Endothelial cell of umbilical vein (primary cell): ENCODE data around the gene CLDND1. TPM values are rescaled to one million over a fixed set of nuclear protein-coding genes. Genes with fewer than 3 reads are reported as not detected.

Experiments
- BruUV-seq: library from RNA; stranded (reverse); fragments of 400-500 nt; replicated peaks from 2 replicates; lab custom pipeline; 2021; lab: Mats Ljungman, UMichigan
- CTCF ChIA-PET: fragments of 300-600, 350-600 bp; sonication (Branson Sonifier 250); formaldehyde crosslinking; loops from one replicate; lab custom pipeline; 2021; ENCODE audit warnings: antibody characterized with exemption, inconsistent platforms; lab: Charles Lee
- POLR2A ChIA-PET: fragments of 300-600, 350-600 bp; sonication (Branson Sonifier 250); formaldehyde crosslinking; loops from one replicate; lab custom pipeline; 2021; ENCODE audit warnings: antibody characterized with exemption, inconsistent platforms; lab: Charles Lee
- DNase-seq: peaks from one replicate; pipeline ENCODE4 v3.0.0-alpha.2; 2011; ENCODE audit warnings: low read depth, low spot score
- FAIRE-seq: peaks from 2 replicates; lab custom pipeline; 2011; peaks lifted over from hg19 to GRCh38; lab: Jason Lieb, UNC
- H2AFZ ChIP-seq: 2 replicates; pipeline ENCODE4 v1.6.0; 2012; ENCODE audit warnings: low read depth, low read length, control low read depth, inconsistent platforms
- H3K27ac ChIP-seq: 2 replicates; pipeline ENCODE4 v1.5.1; 2011; ENCODE audit warnings: low read depth, mild to moderate bottlenecking, control low read depth, low read length, moderate library complexity; ENCODE audit not compliant: insufficient read depth
- H3K27me3 ChIP-seq, 2 experiments: 2 replicates each; pipeline versions ENCODE4 v1.6.0 to v1.6.1; 2011; ENCODE audit warnings: low read length in 2 of 2, mixed read lengths in 1 of 2; ENCODE audit not compliant: control insufficient read depth in 2 of 2, insufficient read depth in 2 of 2
- H3K36me3 ChIP-seq, 2 experiments: 2 replicates in 1 of 2; 3 replicates in 1 of 2; pipeline ENCODE4 v1.5.1; 2011; ENCODE audit warnings: low read length in 2 of 2, mild to moderate bottlenecking in 1 of 2, moderate library complexity in 1 of 2; ENCODE audit not compliant: control insufficient read depth in 2 of 2, insufficient read depth in 2 of 2; ENCODE audit errors: extremely low read depth in 1 of 2
- H3K4me1 ChIP-seq: 3 replicates; pipeline ENCODE4 v1.5.1; 2011; ENCODE audit warnings: mild to moderate bottlenecking, low read length; ENCODE audit not compliant: control insufficient read depth, insufficient read depth; ENCODE audit errors: extremely low read depth
- H3K4me2 ChIP-seq: 2 replicates; pipeline ENCODE4 v1.6.1; 2011; ENCODE audit warnings: low read length, control low read depth, mixed read lengths; ENCODE audit not compliant: insufficient read depth
- H3K4me3 ChIP-seq, 3 experiments: fragments of 200-600 bp in 1 of 3; sonication (generic), shearing (Covaris generic) in 1 of 3; replicated peaks in 1 of 3; 2 replicates each; pipeline ENCODE4 v1.5.1; 2011 to 2016; ENCODE audit warnings: control low read depth in 3 of 3, low read length in 3 of 3, mild to moderate bottlenecking in 2 of 3, inconsistent platforms in 1 of 3, low read depth in 1 of 3, moderate library complexity in 1 of 3; ENCODE audit not compliant: insufficient read depth in 1 of 3
- H3K79me2 ChIP-seq: 2 replicates; pipeline ENCODE4 v1.6.0; 2012; ENCODE audit warnings: low read length, inconsistent platforms; ENCODE audit not compliant: control insufficient read depth, insufficient read depth
- H3K9ac ChIP-seq: replicated peaks from 2 replicates; pipeline ENCODE3; 2011; ENCODE audit warnings: low read length, control low read depth; ENCODE audit not compliant: insufficient read depth; ENCODE audit errors: extremely low read depth
- H3K9me1 ChIP-seq: replicated peaks from 3 replicates; pipeline ENCODE4 v1.6.0; 2011; ENCODE audit warnings: mild to moderate bottlenecking, low read length; ENCODE audit not compliant: control insufficient read depth, insufficient read depth; ENCODE audit errors: extremely low read depth
- H3K9me3 ChIP-seq: replicated peaks from 2 replicates; pipeline ENCODE4 v1.5.1; 2012; ENCODE audit warnings: low read length, inconsistent platforms; ENCODE audit not compliant: control insufficient read depth, insufficient read depth
- H4K20me1 ChIP-seq: replicated peaks from 2 replicates; pipeline ENCODE3; 2011; ENCODE audit warnings: mild to moderate bottlenecking, low read length; ENCODE audit not compliant: control insufficient read depth, insufficient read depth; ENCODE audit errors: extremely low read depth
- CTCF ChIP-seq, 2 donors: IDR thresholded peaks; 1 replicate in 1 of 2; 2 replicates in 1 of 2; pipeline ENCODE4 v1.5.1; 2011; ENCODE audit warnings: low read length in 2 of 2, mild to moderate bottlenecking in 2 of 2, moderate library complexity in 2 of 2, control low read depth in 1 of 2, inconsistent platforms in 1 of 2, low read depth in 1 of 2; ENCODE audit not compliant: insufficient read depth in 1 of 2; ENCODE audit errors: extremely low read depth in 1 of 2
- EZH2 ChIP-seq: IDR thresholded peaks from 2 replicates; pipeline ENCODE4 v1.6.1; 2012; ENCODE audit warnings: borderline replicate concordance, low read depth, mild to moderate bottlenecking, moderate library complexity, low read length, inconsistent platforms; ENCODE audit not compliant: severe bottlenecking
- FOS ChIP-seq: IDR thresholded peaks from 2 replicates; pipeline ENCODE4 v1.6.1; 2011; ENCODE audit warnings: mild to moderate bottlenecking, low read length, moderate library complexity, borderline replicate concordance; ENCODE audit not compliant: insufficient read depth
- GATA2 ChIP-seq: IDR thresholded peaks from 2 replicates; pipeline ENCODE4 v1.7.0; 2011; ENCODE audit warnings: low read depth, mild to moderate bottlenecking, moderate library complexity, mixed read lengths, low read length; ENCODE audit not compliant: insufficient read length, insufficient read depth
- JUN ChIP-seq: IDR thresholded peaks from 2 replicates; pipeline ENCODE4 v1.6.1; 2011; ENCODE audit warnings: borderline replicate concordance, low read depth; ENCODE audit not compliant: insufficient read length, insufficient read depth
- MAX ChIP-seq: IDR thresholded peaks from 2 replicates; pipeline ENCODE4 v1.6.1; 2011; ENCODE audit not compliant: insufficient read depth, insufficient read length
- MYC ChIP-seq: IDR thresholded peaks from one replicate; pipeline ENCODE4 v1.6.1; 2011; ENCODE audit warnings: mild to moderate bottlenecking, low read depth, low read length
- POLR2A ChIP-seq: IDR thresholded peaks from 2 replicates; pipeline ENCODE4 v1.6.1; 2012; ENCODE audit warnings: low read depth, mild to moderate bottlenecking, control low read depth, low read length
- POLR2AphosphoS5 ChIP-seq: IDR thresholded peaks from 2 replicates; pipeline ENCODE4 v1.6.1; 2012; ENCODE audit warnings: low read depth, mild to moderate bottlenecking, control low read depth, low read length, moderate library complexity; ENCODE audit not compliant: insufficient read depth
- dilution Hi-C: fragments of 300-500 bp; cut with MboI; formaldehyde crosslinking; loops from one replicate; pipeline ENCODE4 v1.15.0; 2019; ENCODE audit warnings: low sequenced_read_pairs; ENCODE audit not compliant: extremely low pct_ligation_motif_present
- intact Hi-C: fragments of 100-400 bp; cut with micrococcal nuclease; formaldehyde crosslinking; loops from one replicate; pipeline ENCODE4 v1.10.0; 2022
- polyA plus RNA-seq, 4 experiments: library from polyadenylated mRNA; depleted of rRNA in 3 of 4; stranded (reverse) in 3 of 4; unstranded in 1 of 4; fragments of >200 nt; gene quantifications; 2 replicates each; pipeline versions ENCODE4 v1.2.1 to v1.2.3, GENCODE V29; 2011 to 2012; ENCODE audit warnings: missing spikeins in 1 of 4
- total RNA-seq: library from RNA; stranded (reverse); gene quantifications from 2 replicates; pipeline ENCODE4 v1.2.3, GENCODE V29; 2021

The CLDND1 gene
- total and polyA plus RNA-seq, 2 donors (not counting 3 experiments of a cell fraction or from before 2014, with no cell fraction given) = 101 to 214 TPM

GRCh38 chr3:98540346-98540745 is 17.6 kb upstream of the CLDND1 start:
- peaks cover 8 to 14% of the 10 kb centered on the region in 2 experiments for H3K27me3 ChIP-seq
- DNase-seq = no peak
- no peaks in the 10 kb centered on the region for H3K9me3 ChIP-seq
- intact Hi-C loops (no loop called here), dilution Hi-C loops (no loop called here)
- H2AFZ ChIP-seq = no peak overlapping the region
- no TSS peak for BruUV-seq
- H3K79me2 ChIP-seq = no peaks in the 10 kb centered on the region
- H3K4me1 ChIP-seq = no peaks in the 10 kb centered on the region
- H3K9ac ChIP-seq = no peak overlapping the region
- H3K36me3 ChIP-seq = no peaks in the 10 kb centered on the region
- H3K4me3 ChIP-seq = no peak overlapping the region
- no peaks in the 10 kb centered on the region for H4K20me1 ChIP-seq
- ChIA-PET POLR2A (no interaction called here), CTCF (no interaction called here)
- no peaks in the 10 kb centered on the region for H3K9me1 ChIP-seq
- no peak overlapping the region for H3K27ac ChIP-seq
- FAIRE-seq = no peak
- TF ChIP-seq GATA2 (no peak), JUN (no peak), FOS (no peak), CTCF (IDR thresholded peaks at IDR 0.05; ENCODE audit: extremely low read depth in 1 of 2, insufficient read depth in 1 of 2, low read depth in 1 of 2, low read length in 2 of 2) (no peak), POLR2A (no peak), MAX (no peak), EZH2 (no peak), MYC (no peak), POLR2AphosphoS5 (no peak)
- no peak overlapping the region for H3K4me2 ChIP-seq
